Measurements from ENCODE around the gene JARID2.

GRCh38 chr6:15472621-15473020 lies 226.8 kb downstream of the JARID2 start:
- TF ChIP-seq CTCF (IDR thresholded peaks at IDR 0.05; ENCODE audit: low read depth, low read length, missing input control): no peak
- TF ChIP-seq GABPA (IDR thresholded peaks at IDR 0.05 in 1 of 2, conservative IDR thresholded peaks at IDR 0.05 in 1 of 2): no peak
- TF ChIP-seq RAD21 (IDR thresholded peaks at IDR 0.05): no peak
- no peak for TF ChIP-seq JUND (IDR thresholded peaks at IDR 0.05)
- TF ChIP-seq ZBTB33 (IDR thresholded peaks at IDR 0.05): no peak
- TF ChIP-seq EGR1 (IDR thresholded peaks at IDR 0.05; ENCODE audit: low read depth in 2 of 2): no peak
- TF ChIP-seq MAX (IDR thresholded peaks at IDR 0.05): no peak

Data from liver (tissue), 3 donors.